Kidney capillary endothelial cell (primary cell): ENCODE measurements around the gene TSTD1.
"Not testable (repeated sequence)": the region's sequence is repeated elsewhere in the genome, so short reads cannot be mapped to it uniquely, and the experiment has no call there.

Experiments
- DNase-seq: peaks from one replicate; pipeline ENCODE4 v3.0.0-alpha.2; 2018; ENCODE audit warnings: low spot score

TSTD1 gene

GRCh38 chr1:161068306-161069234 is 29.8 kb upstream of the TSTD1 start:
- no peak for DNase-seq

DNA sequence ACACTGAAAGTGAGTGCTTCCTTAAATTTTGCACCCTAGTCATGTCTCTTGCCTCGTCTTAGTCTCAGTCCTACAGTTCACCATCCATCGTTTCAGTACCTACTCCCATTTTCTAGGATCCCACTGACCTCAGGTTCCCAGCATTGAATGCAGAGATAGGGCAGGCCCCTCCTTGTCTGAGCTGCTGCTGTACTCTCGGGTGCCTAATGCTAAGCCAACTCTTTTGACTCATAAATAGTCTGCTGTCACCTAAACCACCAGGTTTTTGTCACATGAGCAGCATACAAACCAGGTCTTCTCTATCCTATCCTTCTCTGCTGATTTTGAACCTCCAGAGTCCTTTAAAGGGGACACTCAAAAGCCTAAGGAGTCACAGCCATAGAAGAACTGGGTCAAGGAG is 27.9 kb upstream of the TSTD1 start:
- no peak for DNase-seq

- DNase-seq, result not testable (repeated sequence)
Measured at GRCh38 chr1:161065681-161066080, 26.9 kb upstream of the TSTD1 start.

- DNase-seq, result not testable (repeated sequence)
Measured at GRCh38 chr1:161063936-161064335, 25.2 kb upstream of the TSTD1 start.

- no peak for DNase-seq
Measured at GRCh38 chr1:161061419-161061818, 22.7 kb upstream of the TSTD1 start.

DNA sequence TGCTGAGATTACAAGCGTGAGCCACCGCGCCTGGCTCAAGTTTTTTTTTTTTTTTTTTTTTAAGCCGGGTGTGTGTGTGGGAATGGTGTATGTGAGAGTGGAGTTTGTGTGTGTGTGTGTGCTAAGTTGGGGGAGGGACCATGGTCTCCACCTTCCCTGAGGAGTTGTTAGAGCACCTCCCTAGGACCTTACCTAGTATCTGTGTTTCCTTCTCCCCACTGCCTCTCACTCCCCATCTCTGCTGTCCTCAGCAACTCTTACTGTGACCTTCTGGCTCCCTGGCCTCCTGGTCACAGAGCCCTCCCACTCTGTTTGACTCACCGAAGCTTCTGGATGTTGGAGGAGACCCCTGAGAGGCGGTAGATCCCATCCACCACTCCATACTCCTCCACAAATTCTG is 20.5 kb upstream of the TSTD1 start:
- DNase-seq, result no peak

GRCh38 chr1:161054805-161055204 is 16.0 kb upstream of the TSTD1 start:
- DNase-seq, result no peak

GRCh38 chr1:161054232-161054631 is 15.5 kb upstream of the TSTD1 start:
- no peak for DNase-seq

DNA sequence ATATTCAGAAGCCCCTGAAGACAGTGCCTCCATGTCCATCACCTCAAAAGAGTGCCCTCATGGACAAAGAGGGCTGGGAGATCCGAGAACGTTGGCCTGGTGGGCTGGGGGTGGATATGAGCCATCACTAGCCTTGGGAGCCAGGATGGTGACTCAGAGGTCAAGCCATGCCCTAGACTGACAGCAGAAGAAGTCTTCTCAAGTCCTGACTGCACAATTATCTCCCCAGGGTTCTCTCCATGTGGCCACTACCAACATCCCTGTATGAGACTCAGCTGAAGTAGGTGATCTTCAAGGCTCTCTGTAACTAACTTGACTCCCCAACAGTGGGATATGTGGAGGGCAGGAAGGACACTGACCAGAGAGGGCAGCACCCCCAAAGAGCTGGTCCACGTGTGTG is 14.1 kb upstream of the TSTD1 start:
- DNase-seq, result peak; percentile 26

GRCh38 chr1:161051219-161051618 is 12.5 kb upstream of the TSTD1 start:
- DNase-seq, result no peak

DNA sequence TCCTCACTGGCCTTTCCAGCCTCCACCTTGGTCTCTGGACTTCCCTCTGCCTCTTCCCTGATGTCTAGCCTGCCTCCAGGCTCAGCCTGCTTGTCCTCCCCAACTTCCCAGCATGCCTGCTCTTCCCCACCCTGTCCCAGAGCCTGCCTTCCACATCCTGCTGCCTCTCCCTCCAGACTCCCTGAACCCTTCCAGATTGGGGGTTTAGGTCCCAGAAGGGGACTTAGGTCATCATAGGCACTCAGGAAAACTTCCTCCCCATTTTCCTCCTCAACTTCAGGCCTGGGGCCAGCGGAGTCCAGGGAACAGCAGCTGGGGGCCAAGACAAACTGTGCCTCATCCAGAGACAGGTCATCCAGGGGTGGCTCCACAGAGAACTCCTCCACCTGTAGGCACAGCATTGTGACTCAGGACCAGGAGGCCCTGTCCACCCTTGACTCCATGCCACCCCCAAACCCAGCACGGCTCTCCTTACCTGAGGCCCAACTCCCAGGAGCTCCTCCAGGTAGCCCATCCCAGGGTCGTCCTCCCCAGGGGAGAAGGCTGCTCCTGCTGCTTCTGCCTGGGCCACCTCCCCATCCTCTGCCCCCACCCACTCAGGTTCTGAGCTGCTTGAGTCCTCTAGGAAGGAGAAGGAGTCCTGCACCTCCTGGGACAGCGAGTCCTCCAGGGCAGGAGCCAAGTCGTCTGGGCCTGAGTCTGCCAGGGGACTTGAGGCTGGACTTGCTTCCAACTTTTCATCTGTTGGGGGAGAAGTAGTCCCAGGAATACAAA is 10.4 kb upstream of the TSTD1 start:
- DNase-seq, result no peak

DNA sequence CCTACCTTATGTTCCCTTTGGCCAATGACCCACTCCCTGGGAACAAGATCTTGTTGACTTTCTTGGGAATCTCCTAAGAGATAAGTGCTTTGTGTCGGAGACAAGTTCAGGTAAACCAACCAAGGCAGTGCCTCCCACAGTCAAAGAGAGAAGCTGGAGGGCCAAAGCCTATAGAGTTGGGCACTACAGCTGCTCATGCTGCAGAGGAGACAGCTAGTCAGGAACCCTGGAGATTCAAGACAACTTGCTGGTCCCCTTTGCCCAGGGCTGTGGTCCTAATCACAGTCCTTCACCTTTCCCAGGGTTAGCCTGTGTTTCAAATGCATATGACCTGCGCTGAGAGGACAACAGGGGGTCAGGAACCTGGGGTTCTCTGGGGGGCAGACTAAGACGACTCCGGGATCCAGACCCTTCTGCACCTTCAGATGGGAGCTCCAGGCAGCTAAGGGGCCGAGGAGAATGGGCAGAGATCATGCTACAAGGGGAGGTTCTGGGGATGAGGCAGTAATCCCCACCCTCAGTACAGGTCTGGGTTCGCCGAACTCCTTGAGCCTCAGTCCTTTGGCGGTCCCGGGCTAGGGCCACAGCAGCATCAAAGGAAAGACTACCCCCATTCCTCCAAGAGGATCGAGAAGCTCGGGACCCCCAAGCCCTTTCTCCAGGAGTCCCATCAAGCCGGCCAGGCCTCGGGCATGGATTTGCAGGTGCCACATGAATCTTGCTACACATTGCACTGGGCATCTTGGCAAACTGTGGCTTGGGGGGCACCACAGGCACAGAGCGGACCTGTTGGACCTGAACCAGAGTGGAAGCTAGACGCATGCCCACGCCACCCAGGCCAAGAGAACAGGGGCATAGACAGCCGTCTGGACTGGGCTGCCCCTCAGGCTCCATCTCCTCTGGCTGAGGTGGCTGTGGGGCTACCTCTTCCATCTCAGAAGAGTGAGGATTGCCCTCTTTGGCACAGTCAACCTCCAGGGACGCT is 9.0 kb upstream of the TSTD1 start:
- no peak for DNase-seq

GRCh38 chr1:161046605-161047228 is 8.0 kb upstream of the TSTD1 start:
- no peak for DNase-seq

GRCh38 chr1:161045736-161046604 is 7.2 kb upstream of the TSTD1 start, which contains the start of gene USF1:
Gene USF1, minus strand, starts transcription at chr1:161045977. Its CDS starts 2,702 bp downstream, at chr1:161043275.
- DNase-seq, result peak; percentile 93

GRCh38 chr1:161044908-161045735 is 6.4 kb upstream of the TSTD1 start:
- DNase-seq, result peak; percentile 79

- no peak for DNase-seq
Measured at GRCh38 chr1:161044535-161044907, 5.8 kb upstream of the TSTD1 start.

DNA sequence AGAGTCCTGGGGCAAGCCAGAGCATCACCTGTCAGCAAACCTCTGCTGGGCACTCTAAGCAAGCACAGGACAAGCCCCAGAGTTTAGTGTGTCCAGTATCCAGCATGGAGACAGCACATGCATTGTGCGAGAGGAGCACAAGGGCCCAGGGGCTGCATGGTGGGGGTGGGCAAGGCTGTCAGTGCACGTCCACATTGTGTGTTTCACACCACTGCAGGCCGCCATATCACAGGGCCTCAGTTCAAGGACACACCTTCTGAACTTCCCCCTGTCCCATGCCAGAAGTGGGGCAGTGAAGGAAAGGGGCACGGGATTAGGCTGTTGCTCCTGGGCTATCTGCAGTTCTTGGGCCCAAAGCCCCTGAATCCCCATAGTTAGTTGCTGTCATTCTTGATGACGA is 782 bp upstream of the TSTD1 start:
- DNase-seq, result no peak

- DNase-seq, result no peak
Measured at GRCh38 chr1:161039154-161039545, 386 bp upstream of the TSTD1 start.
